Stimulated activated naive CD8-positive, alpha-beta T cell treated with anti-CD3 and anti-CD28 coated beads, Interleukin-15, Interleukin-2, amounts not matched to agents 100 U/mL and 50 U/mL, for 24 hours (primary cell): ENCODE data around the gene SLA2.
"Not testable (repeated sequence)": the region's sequence is repeated elsewhere in the genome, so short reads cannot be mapped to it uniquely, and the experiment has no call there.

Experiments used
- ATAC-seq: fragments of 150-1000 bp; cut with Tn5 transposase; one replicate; pipeline ENCODE4 v1.10.0; 2021
- DNase-seq: peaks from one replicate; pipeline ENCODE4 v3.0.0; 2021

The SLA2 gene

GRCh38 chr20:36645998-36646397 is at the start of gene SLA2:
Gene SLA2 (minus strand): TSS chr20:36646196. CDS start chr20:36641335, 4,861 bp downstream.
- peak; percentile 72 for DNase-seq
- ATAC-seq, result peak; percentile 76

GRCh38 chr20:36695467-36695866 is 49.5 kb upstream of the SLA2 start:
- not testable (repeated sequence) for DNase-seq, ATAC-seq

- ATAC-seq (no peak), DNase-seq (no peak)
These were observed 42.6 kb upstream of the SLA2 start for GRCh38 chr20:36688630-36689029.

GRCh38 chr20:36687850-36688249 is 41.9 kb upstream of the SLA2 start:
- ATAC-seq, result no peak
- no peak for DNase-seq

GRCh38 chr20:36686944-36687343 is 40.9 kb upstream of the SLA2 start:
- no peak for ATAC-seq
- DNase-seq, result no peak

GRCh38 chr20:36686504-36686903 is 40.5 kb upstream of the SLA2 start:
- DNase-seq (no peak), ATAC-seq (no peak)

GRCh38 chr20:36684747-36685146 is 38.8 kb upstream of the SLA2 start:
- ATAC-seq (no peak), DNase-seq (no peak)

GRCh38 chr20:36682311-36682710 is 36.3 kb upstream of the SLA2 start:
- DNase-seq, result no peak
- no peak for ATAC-seq

GRCh38 chr20:36677422-36677771 is 31.4 kb upstream of the SLA2 start:
- no peak for DNase-seq
- ATAC-seq, result no peak

- no peak for ATAC-seq
- DNase-seq, result no peak
These were observed 30.9 kb upstream of the SLA2 start for GRCh38 chr20:36676701-36677421.

- not testable (repeated sequence) for DNase-seq, ATAC-seq
These were observed 29.5 kb upstream of the SLA2 start for GRCh38 chr20:36675545-36675944.

- no peak for DNase-seq
- no peak for ATAC-seq
These were observed 27.0 kb upstream of the SLA2 start for GRCh38 chr20:36672991-36673390.

GRCh38 chr20:36670665-36671357 is 24.8 kb upstream of the SLA2 start:
- ATAC-seq (no peak), DNase-seq (no peak)

GRCh38 chr20:36666181-36666740 is 20.3 kb upstream of the SLA2 start:
- no peak for ATAC-seq
- DNase-seq, result no peak

- DNase-seq, result no peak
- no peak for ATAC-seq
These were observed 17.0 kb upstream of the SLA2 start for GRCh38 chr20:36663031-36663430.

GRCh38 chr20:36658300-36658699 is 12.3 kb upstream of the SLA2 start:
- ATAC-seq, result peak; percentile 23
- no peak for DNase-seq

- DNase-seq (no peak), ATAC-seq (no peak)
These were observed 10.7 kb upstream of the SLA2 start for GRCh38 chr20:36656733-36657132.

GRCh38 chr20:36655004-36655403 is 9.0 kb upstream of the SLA2 start:
- DNase-seq (no peak), ATAC-seq (no peak)

- DNase-seq, result no peak
- no peak for ATAC-seq
These were observed 8.5 kb upstream of the SLA2 start for GRCh38 chr20:36654506-36654905.

- no peak for ATAC-seq
- DNase-seq, result no peak
These were observed 7.5 kb upstream of the SLA2 start for GRCh38 chr20:36653456-36653855.

GRCh38 chr20:36647196-36648121 is 1.5 kb upstream of the SLA2 start:
- DNase-seq, result no peak
- no peak for ATAC-seq

GRCh38 chr20:36646678-36647077 is 682 bp upstream of the SLA2 start:
- ATAC-seq (no peak), DNase-seq (no peak)
